ENCODE data around the gene OSBPL1A.

The OSBPL1A gene

GRCh38 chr18:24243677-24244076 lies 153.9 kb downstream of the OSBPL1A start:
- H3K4me3 ChIP-seq (ENCODE audit: low read depth, low read length) = no peak overlapping the region
- no peak for TF ChIP-seq CTCF (IDR thresholded peaks at IDR 0.05; ENCODE audit: insufficient read depth, low read length, missing control alignments)
- ChIA-PET CTCF (no interaction called here), POLR2A (no interaction called here)
- no peak for DNase-seq (ENCODE audit: low read depth, low spot score)

- CTCF ChIA-PET = no interaction called here
- no peak for TF ChIP-seq CTCF (IDR thresholded peaks at IDR 0.05; ENCODE audit: insufficient read depth, low read length, missing control alignments)
- no peak for DNase-seq (ENCODE audit: low read depth, low spot score)
- no peak overlapping the region for H3K4me3 ChIP-seq (ENCODE audit: low read depth, low read length)
- POLR2A ChIA-PET = no interaction called here
These were observed 158.3 kb downstream of the OSBPL1A start for GRCh38 chr18:24239341-24239740.

- no peak for DNase-seq (ENCODE audit: low read depth, low spot score)
- no peak for TF ChIP-seq CTCF (IDR thresholded peaks at IDR 0.05; ENCODE audit: insufficient read depth, low read length, missing control alignments)
- H3K4me3 ChIP-seq (ENCODE audit: low read depth, low read length) = no peak overlapping the region
- POLR2A ChIA-PET = no interaction called here
- CTCF ChIA-PET = no interaction called here
These were observed 159.2 kb downstream of the OSBPL1A start for GRCh38 chr18:24238387-24238786.

- no peak for TF ChIP-seq CTCF (IDR thresholded peaks at IDR 0.05; ENCODE audit: insufficient read depth, low read length, missing control alignments)
- ChIA-PET POLR2A (no interaction called here), CTCF (interaction anchor here (1.1 kb wide), 1 partner anchor 58 kb away, joined by 4 read pairs; no protein-coding TSS in a partner anchor)
- H3K4me3 ChIP-seq (ENCODE audit: low read depth, low read length) = no peak overlapping the region
- DNase-seq (ENCODE audit: low read depth, low spot score) = no peak
These were observed 162.7 kb downstream of the OSBPL1A start for GRCh38 chr18:24234850-24235418.

GRCh38 chr18:24234330-24234729 lies 163.3 kb downstream of the OSBPL1A start:
- ChIA-PET POLR2A (no interaction called here), CTCF (interaction anchor here (1.1 kb wide), 1 partner anchor 58 kb away, joined by 4 read pairs; no protein-coding TSS in a partner anchor)
- DNase-seq (ENCODE audit: low read depth, low spot score) = no peak
- TF ChIP-seq CTCF (IDR thresholded peaks at IDR 0.05; ENCODE audit: insufficient read depth, low read length, missing control alignments) = no peak
- H3K4me3 ChIP-seq (ENCODE audit: low read depth, low read length) = no peak overlapping the region

GRCh38 chr18:24232800-24233199 lies 164.8 kb downstream of the OSBPL1A start:
- ChIA-PET POLR2A (no interaction called here), CTCF (no interaction called here)
- TF ChIP-seq CTCF (IDR thresholded peaks at IDR 0.05; ENCODE audit: insufficient read depth, low read length, missing control alignments) = no peak
- DNase-seq (ENCODE audit: low read depth, low spot score) = no peak
- no peak overlapping the region for H3K4me3 ChIP-seq (ENCODE audit: low read depth, low read length)
